Suprapubic skin (tissue), 4 donors: ENCODE measurements around the gene FYB2. TPM values are rescaled to one million over a fixed set of nuclear protein-coding genes. Genes with fewer than 3 reads are reported as not detected.

Experiments
- DNase-seq, 2 donors: peaks; one replicate each; pipeline ENCODE4 v3.0.0-alpha.2; 2019; ENCODE audit warnings: low spot score in 2 of 2
- H3K27ac ChIP-seq: fragments of 200-600 bp; sonication (generic); one replicate; pipeline ENCODE4 v1.5.1; 2019
- H3K27me3 ChIP-seq: fragments of 200-600 bp; sonication (generic); one replicate; pipeline ENCODE4 v1.5.1; 2019
- H3K36me3 ChIP-seq: fragments of 200-600 bp; sonication (generic); one replicate; pipeline ENCODE4 v1.5.1; 2019
- H3K4me1 ChIP-seq: fragments of 200-600 bp; sonication (generic); one replicate; pipeline ENCODE4 v1.5.1; 2019
- H3K4me3 ChIP-seq: fragments of 200-600 bp; sonication (generic); one replicate; pipeline ENCODE4 v1.5.1; 2019; ENCODE audit warnings: mild to moderate bottlenecking
- H3K9me3 ChIP-seq: fragments of 200-600 bp; sonication (generic); one replicate; pipeline ENCODE4 v1.5.1; 2019
- CTCF ChIP-seq, 2 donors: fragments of 200-600 bp in 1 of 2; fragments of 450-650 bp in 1 of 2; sonication (generic) in 1 of 2; IDR thresholded peaks; one replicate each; pipeline ENCODE4 v1.5.1; 2016 to 2019; ENCODE audit warnings: antibody characterized with exemption in 2 of 2, mild to moderate bottlenecking in 1 of 2, moderate library complexity in 1 of 2
- EP300 ChIP-seq: sonication (generic); formaldehyde crosslinking; IDR thresholded peaks from one replicate; pipeline ENCODE4 v1.6.1; 2017; ENCODE audit warnings: antibody characterized with exemption
- POLR2A ChIP-seq, 2 donors: fragments of 450-650 bp; IDR thresholded peaks; one replicate each; pipeline ENCODE4 v1.6.1; 2017; ENCODE audit warnings: antibody characterized with exemption in 2 of 2, mild to moderate bottlenecking in 2 of 2, moderate library complexity in 2 of 2
- POLR2AphosphoS5 ChIP-seq, 3 donors: sonication (generic); formaldehyde crosslinking; IDR thresholded peaks; one replicate each; pipeline ENCODE4 v1.6.1; 2017; ENCODE audit warnings: antibody characterized with exemption in 3 of 3
- WGBS: methylation state at CpG from one replicate; pipeline ENCODE4 v1.1.5; 2018; 5-methylcytosine and 5-hydroxymethylcytosine counted together
- total RNA-seq, 4 donors: library from RNA; depleted of rRNA; stranded (reverse); fragments of >200 nt; gene quantifications; one replicate each; pipeline ENCODE4 v1.1.0, GENCODE V29; 2016

Gene FYB2
- under 1 TPM in 1 of 4 donors, not detected in 3; 0.57 TPM for total RNA-seq

- WGBS = 60% methylated on average over 1 of the region's 10 CpGs
- Histone ChIP-seq H3K27ac (peak within 1 kb of the TSS; percentile 10), H3K4me1 (peaks cover 26% of the 10 kb centered on the region), H3K27me3 (peaks cover 5% of the 10 kb centered on the region), H3K36me3 (no peaks in the 10 kb centered on the region), H3K9me3 (no peaks in the 10 kb centered on the region), H3K4me3 (no peak within 1 kb of the TSS)
- no peak for DNase-seq
- TF ChIP-seq EP300 = no peak
- TF ChIP-seq POLR2A (IDR thresholded peaks at IDR 0.05) = no peak
- TF ChIP-seq POLR2AphosphoS5 (IDR thresholded peaks at IDR 0.05) = no peak
- TF ChIP-seq CTCF (IDR thresholded peaks at IDR 0.05) = no peak
Measured at GRCh38 chr1:56819387-56819899, at the start of gene FYB2. FYB2 (minus strand) TSS chr1:56819404; CDS start chr1:56819290, 114 bp downstream.

DNA sequence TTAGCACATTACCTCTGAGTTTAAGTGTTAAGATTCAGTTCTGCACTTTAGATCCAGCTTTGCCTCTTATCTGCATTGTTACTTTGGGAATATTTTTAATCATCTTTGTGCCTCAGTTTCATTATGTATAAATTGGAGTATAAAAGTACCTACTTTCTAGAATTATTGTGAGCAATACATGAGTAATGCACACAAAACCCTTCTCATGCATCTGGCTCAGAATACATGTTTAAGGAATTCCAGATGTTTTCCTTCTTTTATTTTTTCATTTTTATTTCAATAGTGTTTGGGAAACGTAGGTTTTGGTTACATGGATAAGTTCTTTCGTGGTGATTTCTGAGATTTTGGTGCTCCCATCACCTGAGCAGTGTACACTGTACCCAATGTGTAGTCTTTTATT, 49.6 kb upstream of the FYB2 start:
- Histone ChIP-seq H3K27ac (no peak overlapping the region), H3K27me3 (no peaks in the 10 kb centered on the region), H3K4me3 (no peak overlapping the region), H3K36me3 (no peaks in the 10 kb centered on the region), H3K4me1 (no peaks in the 10 kb centered on the region), H3K9me3 (no peaks in the 10 kb centered on the region)
- DNase-seq = no peak
- WGBS = 51% methylated on average over 2 of the region's 2 CpGs
- TF ChIP-seq CTCF (IDR thresholded peaks at IDR 0.05) = no peak
- no peak for TF ChIP-seq POLR2AphosphoS5 (IDR thresholded peaks at IDR 0.05)
- TF ChIP-seq POLR2A (IDR thresholded peaks at IDR 0.05) = no peak
- no peak for TF ChIP-seq EP300

- no peak overlapping the region for H3K27ac ChIP-seq
- no peak for DNase-seq
- no peaks in the 10 kb centered on the region for H3K36me3 ChIP-seq
- H3K9me3 ChIP-seq = no peaks in the 10 kb centered on the region
- 67% methylated on average over 5 of the region's 5 CpGs for whole genome bisulfite sequencing
- no peaks in the 10 kb centered on the region for H3K27me3 ChIP-seq
- TF ChIP-seq POLR2A (IDR thresholded peaks at IDR 0.05) (no peak), CTCF (IDR thresholded peaks at IDR 0.05) (no peak), EP300 (no peak), POLR2AphosphoS5 (IDR thresholded peaks at IDR 0.05) (no peak)
- no peaks in the 10 kb centered on the region for H3K4me1 ChIP-seq
- no peak overlapping the region for H3K4me3 ChIP-seq
Measured at GRCh38 chr1:56867491-56867890, 48.3 kb upstream of the FYB2 start.

GRCh38 chr1:56866656-56867055, 47.5 kb upstream of the FYB2 start:
- no peaks in the 10 kb centered on the region for H3K27me3 ChIP-seq
- H3K4me1 ChIP-seq = no peaks in the 10 kb centered on the region
- 66% methylated on average over 2 of the region's 2 CpGs for WGBS
- no peak overlapping the region for H3K27ac ChIP-seq
- TF ChIP-seq POLR2AphosphoS5 (IDR thresholded peaks at IDR 0.05) (no peak), CTCF (IDR thresholded peaks at IDR 0.05) (no peak), EP300 (no peak), POLR2A (IDR thresholded peaks at IDR 0.05) (no peak)
- H3K9me3 ChIP-seq = no peaks in the 10 kb centered on the region
- no peak overlapping the region for H3K4me3 ChIP-seq
- no peaks in the 10 kb centered on the region for H3K36me3 ChIP-seq
- no peak for DNase-seq

DNA sequence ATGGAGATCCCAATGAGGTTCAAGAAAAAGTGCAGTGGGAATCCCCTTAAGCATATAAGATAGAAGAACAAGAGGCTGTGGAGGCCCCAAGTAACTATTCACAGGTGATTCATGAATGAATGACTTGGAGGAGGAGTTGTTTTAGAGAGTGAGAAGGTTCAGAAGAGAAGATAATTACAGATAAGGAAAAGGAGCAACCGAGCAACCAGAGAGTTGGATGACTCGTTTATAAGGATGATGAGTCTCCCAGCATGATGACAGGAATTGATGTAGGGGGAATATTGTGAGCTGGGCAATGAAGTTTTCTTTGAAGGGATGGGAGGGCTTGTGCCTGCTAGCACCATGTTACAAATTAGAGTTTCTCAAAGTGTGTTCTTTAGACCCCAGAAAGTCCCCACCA, 45.2 kb upstream of the FYB2 start:
- no peaks in the 10 kb centered on the region for H3K9me3 ChIP-seq
- no peaks in the 10 kb centered on the region for H3K4me1 ChIP-seq
- WGBS = 69% methylated on average over 2 of the region's 2 CpGs
- H3K27ac ChIP-seq = no peak overlapping the region
- no peak for DNase-seq
- H3K4me3 ChIP-seq = no peak overlapping the region
- TF ChIP-seq POLR2AphosphoS5 (IDR thresholded peaks at IDR 0.05) (no peak), EP300 (no peak), CTCF (IDR thresholded peaks at IDR 0.05) (no peak)
- H3K27me3 ChIP-seq = no peaks in the 10 kb centered on the region
- H3K36me3 ChIP-seq = no peaks in the 10 kb centered on the region
